Peyer's patch (tissue), 4 donors: Measurements from ENCODE around the gene FKBP8. TPM values are rescaled to one million over a fixed set of nuclear protein-coding genes. Genes with fewer than 3 reads are reported as not detected.

Source experiments
- DNase-seq, 3 donors: peaks; one replicate each; pipeline ENCODE4 v3.0.0-alpha.2; 2017 to 2019
- H3K27ac ChIP-seq, 4 donors: fragments of 200-600 bp; sonication (generic); one replicate each; pipeline ENCODE4 v1.5.1; 2016 to 2019
- H3K27me3 ChIP-seq, 2 donors: fragments of 200-600 bp; sonication (generic); one replicate each; pipeline ENCODE4 v1.5.1; 2019
- H3K36me3 ChIP-seq, 3 donors: fragments of 200-600 bp; sonication (generic); one replicate each; pipeline ENCODE4 v1.5.1; 2016 to 2019
- H3K4me1 ChIP-seq, 4 donors: fragments of 200-600 bp; sonication (generic); one replicate each; pipeline ENCODE4 v1.5.1; 2016 to 2019
- H3K4me3 ChIP-seq, 4 donors: fragments of 200-600 bp; sonication (generic); 1 replicate in 3 of 4; 2 replicates in 1 of 4; pipeline ENCODE4 v1.5.1; 2016 to 2019; ENCODE audit warnings: mild to moderate bottlenecking in 1 of 4
- H3K9me3 ChIP-seq, 4 donors: fragments of 200-600 bp; sonication (generic); one replicate each; pipeline ENCODE4 v1.5.1; 2016 to 2019; ENCODE audit warnings: mild to moderate bottlenecking in 1 of 4
- POLR2A ChIP-seq, 2 donors: fragments of 450-650 bp; IDR thresholded peaks; one replicate each; pipeline ENCODE4 v1.5.1; 2017; ENCODE audit warnings: antibody characterized with exemption in 2 of 2, mild to moderate bottlenecking in 2 of 2, moderate library complexity in 2 of 2
- total RNA-seq, 4 donors: library from RNA; depleted of rRNA; stranded (reverse); fragments of >200 nt; gene quantifications; one replicate each; pipeline ENCODE4 v1.1.0, GENCODE V29; 2016
- TF ChIP-seq, protein P1 (sequence below), 6 experiments: fragments of 450-650 bp in 4 of 6; fragments of 200-600 bp in 2 of 6; sonication (generic) in 1 of 6; IDR thresholded peaks; one replicate each; pipeline ENCODE4 v1.5.1; 2017 to 2019; ENCODE audit warnings: antibody characterized with exemption in 6 of 6, mild to moderate bottlenecking in 3 of 6, moderate library complexity in 1 of 6

The FKBP8 gene
- total RNA-seq, 4 donors from 2014 or later = 231 to 333 (median 264) TPM

DNA sequence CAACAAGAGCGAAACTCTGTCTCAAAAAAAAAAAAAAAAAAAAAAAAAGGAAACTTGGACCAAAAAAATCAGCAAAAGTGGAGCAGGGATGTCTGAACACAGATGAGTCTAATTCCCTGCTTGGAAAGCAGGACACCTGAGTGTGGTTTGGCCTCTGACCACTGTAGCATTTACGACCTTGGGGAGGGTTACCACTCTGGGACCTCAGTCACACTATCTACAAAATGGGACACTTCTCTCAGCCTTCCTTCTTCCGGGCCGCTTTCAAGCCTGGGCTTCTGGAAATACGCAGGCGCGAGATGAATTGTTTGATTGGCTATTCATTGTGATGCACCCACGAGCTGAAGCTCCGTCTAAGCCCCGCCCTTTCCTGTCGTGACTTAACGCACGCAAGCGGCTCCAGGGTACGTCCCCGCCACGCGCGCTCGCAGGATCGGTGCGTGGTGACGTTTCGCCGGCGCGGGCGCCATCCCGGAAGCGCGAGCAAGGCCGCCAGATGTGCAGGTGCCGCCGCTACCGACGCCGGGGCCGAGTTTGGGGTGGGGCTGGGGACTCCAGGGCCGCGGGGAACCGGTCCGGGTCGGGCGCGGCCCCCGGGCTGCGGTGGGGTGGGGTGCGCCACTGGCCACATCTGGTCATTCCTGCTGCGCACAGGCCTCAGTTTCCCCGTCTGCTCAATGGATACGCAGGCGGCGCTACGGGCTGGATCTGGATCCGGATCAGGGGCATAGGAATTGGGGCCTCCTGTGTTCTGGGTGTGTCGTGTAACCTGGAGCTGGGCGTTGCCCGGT is 14.2 kb upstream of the FKBP8 start, which contains the start of gene KXD1:
Gene KXD1, plus strand, starts transcription at position 460 of the 791 bp plus-strand sequence. CDS start 4,187 bp downstream, outside the sequence.
- peak; percentile 74 to 82 for TF ChIP-seq POLR2A (IDR thresholded peaks at IDR 0.05)
- TF ChIP-seq, protein P1, sequence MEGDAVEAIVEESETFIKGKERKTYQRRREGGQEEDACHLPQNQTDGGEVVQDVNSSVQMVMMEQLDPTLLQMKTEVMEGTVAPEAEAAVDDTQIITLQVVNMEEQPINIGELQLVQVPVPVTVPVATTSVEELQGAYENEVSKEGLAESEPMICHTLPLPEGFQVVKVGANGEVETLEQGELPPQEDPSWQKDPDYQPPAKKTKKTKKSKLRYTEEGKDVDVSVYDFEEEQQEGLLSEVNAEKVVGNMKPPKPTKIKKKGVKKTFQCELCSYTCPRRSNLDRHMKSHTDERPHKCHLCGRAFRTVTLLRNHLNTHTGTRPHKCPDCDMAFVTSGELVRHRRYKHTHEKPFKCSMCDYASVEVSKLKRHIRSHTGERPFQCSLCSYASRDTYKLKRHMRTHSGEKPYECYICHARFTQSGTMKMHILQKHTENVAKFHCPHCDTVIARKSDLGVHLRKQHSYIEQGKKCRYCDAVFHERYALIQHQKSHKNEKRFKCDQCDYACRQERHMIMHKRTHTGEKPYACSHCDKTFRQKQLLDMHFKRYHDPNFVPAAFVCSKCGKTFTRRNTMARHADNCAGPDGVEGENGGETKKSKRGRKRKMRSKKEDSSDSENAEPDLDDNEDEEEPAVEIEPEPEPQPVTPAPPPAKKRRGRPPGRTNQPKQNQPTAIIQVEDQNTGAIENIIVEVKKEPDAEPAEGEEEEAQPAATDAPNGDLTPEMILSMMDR (IDR thresholded peaks at IDR 0.05) = no peak
- peak within 1 kb of the TSS; percentile 78 to 94 (median 84) for H3K4me3 ChIP-seq

DNA sequence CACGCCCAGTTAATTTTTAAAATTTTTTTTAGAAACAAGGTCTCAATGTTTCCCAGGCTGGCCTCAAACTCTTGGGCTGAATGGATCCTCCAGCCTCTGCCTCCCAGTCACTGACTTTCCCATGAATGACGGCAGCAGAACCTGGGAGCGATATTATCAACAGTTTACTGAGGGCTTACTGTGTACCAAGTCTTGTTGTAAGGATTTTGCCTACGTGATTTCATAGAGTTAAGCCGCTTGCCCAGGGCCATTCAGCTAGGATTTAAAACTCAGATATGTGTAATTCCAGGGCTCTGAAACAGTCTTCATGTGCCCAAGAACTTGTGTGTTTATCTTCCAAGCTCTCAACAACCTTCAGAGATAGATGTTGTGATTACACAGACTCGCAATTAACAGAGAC is 8.3 kb upstream of the FKBP8 start:
- Histone ChIP-seq H3K4me3 (no peak overlapping the region), H3K27me3 (no peaks in the 10 kb centered on the region), H3K9me3 (no peaks in the 10 kb centered on the region), H3K27ac (no peak overlapping the region), H3K4me1 (no peaks in the 10 kb centered on the region), H3K36me3 (no peaks in the 10 kb centered on the region)
- DNase-seq = no peak
- TF ChIP-seq, protein P1 (IDR thresholded peaks at IDR 0.05) = no peak
- no peak for TF ChIP-seq POLR2A (IDR thresholded peaks at IDR 0.05)

More for the DNA sequence above, 14.2 kb upstream of the FKBP8 start, which contains the start of gene KXD1:
- H3K9me3 ChIP-seq = no peaks in the 10 kb centered on the region
- DNase-seq = peak; percentile 97 to 100 (median 99)
- peaks cover 0 to 10% (median 0%) of the 10 kb centered on the region in 3 donors for H3K36me3 ChIP-seq
- H3K27ac ChIP-seq = peak within 1 kb of the TSS; percentile 91 to 94 (median 93)
- H3K4me1 ChIP-seq = peaks cover 0 to 6% (median 2%) of the 10 kb centered on the region in 4 donors
- H3K27me3 ChIP-seq = no peaks in the 10 kb centered on the region

DNA sequence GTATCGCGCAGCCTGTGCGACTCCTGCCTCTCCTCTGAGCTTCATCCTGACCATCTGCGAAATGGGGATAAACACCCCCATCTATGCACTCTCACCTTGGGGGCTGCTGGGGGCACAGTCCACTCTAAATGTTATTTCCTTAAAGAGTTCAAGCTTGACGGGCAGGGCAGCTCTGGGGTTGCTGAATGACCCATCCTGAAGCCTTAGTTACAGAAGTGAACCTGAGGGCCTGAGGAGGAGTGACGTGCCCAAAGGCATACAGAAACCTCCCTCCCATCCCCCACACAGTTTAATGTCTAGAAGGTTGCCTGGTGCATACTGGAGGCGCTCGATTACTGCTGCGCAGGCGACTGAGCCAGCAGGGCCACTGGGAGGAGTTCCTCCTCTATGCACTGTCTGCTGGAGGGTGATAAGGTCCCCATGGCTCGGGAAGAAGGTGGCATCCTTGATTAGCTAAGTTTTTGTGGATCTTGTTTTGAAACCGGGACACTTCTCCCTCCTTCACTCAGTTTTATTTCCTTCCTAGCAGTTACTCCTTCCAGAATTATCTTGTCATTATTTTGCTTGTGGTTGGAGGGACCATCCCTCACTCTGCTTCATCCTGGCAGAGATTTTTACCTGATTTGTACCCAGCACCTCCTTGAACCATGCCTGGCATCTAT is 572 bp upstream of the FKBP8 start:
- Histone ChIP-seq H3K36me3 (peaks cover 0 to 27% (median 0%) of the 10 kb centered on the region in 3 donors), H3K4me3 (peak overlapping the region; percentile 87 to 98 (median 92)), H3K27ac (peak overlapping the region; percentile 91 to 96 (median 94)), H3K9me3 (no peaks in the 10 kb centered on the region), H3K4me1 (peaks cover 0 to 17% (median 9%) of the 10 kb centered on the region in 4 donors), H3K27me3 (no peaks in the 10 kb centered on the region)
- peak; percentile 48 to 60 for TF ChIP-seq POLR2A (IDR thresholded peaks at IDR 0.05)
- TF ChIP-seq, protein P1 (IDR thresholded peaks at IDR 0.05) = peak in 3 of 6 experiments; percentile 32 to 47 (median 40)
- DNase-seq = peak; percentile 75 to 91 (median 77)

DNA sequence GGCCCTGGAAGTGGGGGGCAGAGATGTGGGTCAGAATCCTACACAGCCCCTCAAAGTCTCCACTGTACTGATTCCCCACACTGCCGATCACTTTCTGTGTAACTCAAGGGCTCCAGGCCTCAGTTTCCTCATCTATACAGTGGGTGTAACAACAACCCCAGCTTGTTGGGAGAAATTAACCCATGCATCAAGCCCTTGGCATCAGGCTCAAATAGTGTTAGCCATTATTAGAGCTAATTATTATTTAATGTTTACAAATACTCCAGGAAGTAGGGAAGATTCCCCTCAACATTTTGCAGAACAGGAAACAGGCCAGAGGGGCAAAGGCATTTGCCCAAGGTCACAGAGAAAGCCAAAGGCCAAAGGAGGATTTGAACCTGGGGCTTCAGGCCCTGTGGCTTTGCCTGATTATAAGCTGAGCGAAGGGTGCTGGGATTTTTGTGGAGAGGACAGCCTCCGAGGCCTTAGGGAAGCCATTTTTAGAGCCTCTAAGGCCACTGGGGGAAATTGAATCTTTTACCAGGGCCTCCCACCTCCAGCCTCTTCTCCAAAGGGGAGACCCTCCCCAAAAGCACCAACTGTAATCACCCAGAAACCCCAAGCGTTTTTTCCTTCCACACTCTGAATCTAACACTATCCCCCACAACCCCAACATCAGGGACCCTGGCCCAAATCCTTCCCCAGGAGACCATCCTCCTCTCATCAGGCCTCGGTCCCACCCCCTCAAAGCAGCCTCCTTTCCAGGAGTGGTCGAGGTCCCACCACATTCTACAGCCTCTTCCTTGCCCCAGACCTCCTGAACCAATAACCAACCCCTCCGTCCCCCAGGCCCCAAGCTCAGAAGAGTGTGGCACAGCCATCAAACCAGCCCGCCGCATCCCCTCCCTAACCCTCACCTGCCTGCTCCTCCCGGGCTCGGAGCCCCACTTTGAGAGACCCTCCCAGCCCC is 1.1 kb downstream of the FKBP8 start:
- Histone ChIP-seq H3K27ac (peak overlapping the region; percentile 91 to 96 (median 94)), H3K9me3 (no peaks in the 10 kb centered on the region)
- TF ChIP-seq, protein P1 (IDR thresholded peaks at IDR 0.05) = no peak
- TF ChIP-seq POLR2A (IDR thresholded peaks at IDR 0.05) = no peak

More for the DNA sequence above, 1.1 kb downstream of the FKBP8 start:
- DNase-seq = peak in 1 of 3 donors; percentile 54
- H3K4me1 ChIP-seq = peaks cover 0 to 17% (median 9%) of the 10 kb centered on the region in 4 donors
- H3K4me3 ChIP-seq = peak overlapping the region; percentile 87 to 98 (median 92)
- no peaks in the 10 kb centered on the region for H3K27me3 ChIP-seq
- H3K36me3 ChIP-seq = peaks cover 0 to 37% (median 0%) of the 10 kb centered on the region in 3 donors
